ENCODE measurements around the gene EPX.

GRCh38 chr17:58204796-58205195 is 12.3 kb downstream of the EPX start:
- TF ChIP-seq FOXM1 (IDR thresholded peaks at IDR 0.05; ENCODE audit: borderline replicate concordance, low read depth) = no peak
- no peak for TF ChIP-seq TAF1 (IDR thresholded peaks at IDR 0.05; ENCODE audit: low read depth)

All from Ishikawa (cell line).